Loucy (cell line): ENCODE results near the gene CDH2.

Experiments
- H2AFZ ChIP-seq: fragments of 200-600 bp; sonication (generic); 2 replicates; pipeline ENCODE4 v1.6.0; 2016; ENCODE audit warnings: antibody characterized with exemption, mild to moderate bottlenecking, low read length, moderate library complexity
- H3F3A ChIP-seq: fragments of 200-600 bp; 2 replicates; pipeline ENCODE4 v1.6.0; 2016; ENCODE audit warnings: antibody characterized with exemption, low read depth, mild to moderate bottlenecking
- H3K27me3 ChIP-seq: fragments of 200-600 bp; sonication (generic); 2 replicates; pipeline ENCODE4 v1.6.1; 2014; ENCODE audit warnings: low read length, mild to moderate bottlenecking; ENCODE audit not compliant: insufficient read depth, poor library complexity, severe bottlenecking
- H3K36me3 ChIP-seq: fragments of 200-600 bp; sonication (generic); 2 replicates; pipeline ENCODE4 v1.6.1; 2016; ENCODE audit warnings: low read length; ENCODE audit not compliant: insufficient read depth
- H3K4me1 ChIP-seq: fragments of 200-600 bp; sonication (generic); 2 replicates; pipeline ENCODE4 v1.5.1; 2014; ENCODE audit warnings: low read length, mild to moderate bottlenecking; ENCODE audit not compliant: insufficient read depth, poor library complexity, severe bottlenecking
- H3K4me2 ChIP-seq: fragments of 200-600 bp; sonication (generic); 2 replicates; pipeline ENCODE4 v1.6.0; 2014; ENCODE audit warnings: antibody characterized with exemption, low read length, low read depth, mild to moderate bottlenecking; ENCODE audit not compliant: poor library complexity, severe bottlenecking
- H3K4me3 ChIP-seq: fragments of 200-600 bp; sonication (generic); 2 replicates; pipeline ENCODE4 v1.5.1; 2014; ENCODE audit warnings: low read length, mild to moderate bottlenecking, mixed read lengths; ENCODE audit not compliant: poor library complexity, severe bottlenecking
- H3K79me2 ChIP-seq: fragments of 200-600 bp; sonication (generic); 2 replicates; pipeline ENCODE4 v1.6.1; 2014; ENCODE audit warnings: low read length; ENCODE audit not compliant: insufficient read depth
- H3K9ac ChIP-seq: fragments of 200-600 bp; sonication (generic); 2 replicates; pipeline ENCODE4 v1.6.0; 2014; ENCODE audit warnings: mild to moderate bottlenecking, low read depth, low read length, moderate library complexity; ENCODE audit not compliant: poor library complexity, severe bottlenecking
- H3K9me2 ChIP-seq: fragments of 200-600 bp; sonication (generic); replicated peaks from 2 replicates; pipeline ENCODE4 v1.6.1; 2016; ENCODE audit warnings: low read depth, low read length, mixed read lengths
- H3K9me3 ChIP-seq: fragments of 200-600 bp; sonication (generic); 2 replicates; pipeline ENCODE4 v1.6.1; 2014; ENCODE audit warnings: mild to moderate bottlenecking, antibody characterized with exemption, low read length, low read depth; ENCODE audit not compliant: insufficient read depth
- H4K20me1 ChIP-seq: fragments of 200-600 bp; sonication (generic); 2 replicates; pipeline ENCODE4 v1.6.0; 2014; ENCODE audit warnings: antibody characterized with exemption, low read length, mild to moderate bottlenecking; ENCODE audit not compliant: insufficient read depth, poor library complexity, severe bottlenecking
- CTCF ChIP-seq: fragments of 200-600 bp; sonication (generic); conservative IDR thresholded peaks from 2 replicates; pipeline ENCODE4 v1.5.1; 2014; ENCODE audit warnings: mild to moderate bottlenecking, antibody characterized with exemption, low read length
- EZH2phosphoT487 ChIP-seq: fragments of 200-600 bp; IDR thresholded peaks from 2 replicates; pipeline ENCODE4 v1.6.1; 2018; ENCODE audit warnings: antibody characterized with exemption, mild to moderate bottlenecking, moderate library complexity, borderline replicate concordance

CDH2 gene

GRCh38 chr18:27931535-27931934 is 245.4 kb downstream of the CDH2 start:
- Histone ChIP-seq H3K79me2 (no peaks in the 10 kb centered on the region), H3K4me1 (no peaks in the 10 kb centered on the region), H3K4me3 (no peak overlapping the region), H3K9me3 (no peaks in the 10 kb centered on the region), H3K9ac (no peak overlapping the region), H2AFZ (no peak overlapping the region), H4K20me1 (no peaks in the 10 kb centered on the region), H3F3A (no peaks in the 10 kb centered on the region), H3K27me3 (no peaks in the 10 kb centered on the region), H3K36me3 (no peaks in the 10 kb centered on the region), H3K9me2 (no peaks in the 10 kb centered on the region), H3K4me2 (no peak overlapping the region)
- TF ChIP-seq CTCF (no peak), EZH2phosphoT487 (no peak)

GRCh38 chr18:27922780-27923179 is 254.2 kb downstream of the CDH2 start:
- H3K36me3 ChIP-seq: no peaks in the 10 kb centered on the region
- H3K4me2 ChIP-seq: no peak overlapping the region
- no peaks in the 10 kb centered on the region for H3K4me1 ChIP-seq
- no peak overlapping the region for H2AFZ ChIP-seq
- no peaks in the 10 kb centered on the region for H3K9me2 ChIP-seq
- no peaks in the 10 kb centered on the region for H3K27me3 ChIP-seq
- no peaks in the 10 kb centered on the region for H3K79me2 ChIP-seq
- TF ChIP-seq CTCF (no peak), EZH2phosphoT487 (no peak)
- H4K20me1 ChIP-seq: no peaks in the 10 kb centered on the region
- no peak overlapping the region for H3K9ac ChIP-seq
- no peaks in the 10 kb centered on the region for H3F3A ChIP-seq
- no peaks in the 10 kb centered on the region for H3K9me3 ChIP-seq
- no peak overlapping the region for H3K4me3 ChIP-seq

- Histone ChIP-seq H3F3A (no peaks in the 10 kb centered on the region), H3K9ac (no peak overlapping the region), H3K36me3 (no peaks in the 10 kb centered on the region), H2AFZ (no peak overlapping the region), H3K79me2 (no peaks in the 10 kb centered on the region), H3K4me1 (no peaks in the 10 kb centered on the region), H3K4me3 (no peak overlapping the region), H3K4me2 (no peak overlapping the region), H3K9me3 (no peaks in the 10 kb centered on the region), H4K20me1 (no peaks in the 10 kb centered on the region), H3K27me3 (no peaks in the 10 kb centered on the region), H3K9me2 (no peaks in the 10 kb centered on the region)
- TF ChIP-seq CTCF (no peak), EZH2phosphoT487 (no peak)
These were observed 254.8 kb downstream of the CDH2 start for GRCh38 chr18:27921904-27922751.
